ENCODE results near the gene SLC30A2. TPM values are rescaled to one million over a fixed set of nuclear protein-coding genes. Genes with fewer than 3 reads are reported as not detected.

Gene SLC30A2
- total and polyA plus RNA-seq, 2 of the 13 experiments (the other 11 are each of a cell fraction or from before 2014, with no cell fraction given) = not detected

DNA sequence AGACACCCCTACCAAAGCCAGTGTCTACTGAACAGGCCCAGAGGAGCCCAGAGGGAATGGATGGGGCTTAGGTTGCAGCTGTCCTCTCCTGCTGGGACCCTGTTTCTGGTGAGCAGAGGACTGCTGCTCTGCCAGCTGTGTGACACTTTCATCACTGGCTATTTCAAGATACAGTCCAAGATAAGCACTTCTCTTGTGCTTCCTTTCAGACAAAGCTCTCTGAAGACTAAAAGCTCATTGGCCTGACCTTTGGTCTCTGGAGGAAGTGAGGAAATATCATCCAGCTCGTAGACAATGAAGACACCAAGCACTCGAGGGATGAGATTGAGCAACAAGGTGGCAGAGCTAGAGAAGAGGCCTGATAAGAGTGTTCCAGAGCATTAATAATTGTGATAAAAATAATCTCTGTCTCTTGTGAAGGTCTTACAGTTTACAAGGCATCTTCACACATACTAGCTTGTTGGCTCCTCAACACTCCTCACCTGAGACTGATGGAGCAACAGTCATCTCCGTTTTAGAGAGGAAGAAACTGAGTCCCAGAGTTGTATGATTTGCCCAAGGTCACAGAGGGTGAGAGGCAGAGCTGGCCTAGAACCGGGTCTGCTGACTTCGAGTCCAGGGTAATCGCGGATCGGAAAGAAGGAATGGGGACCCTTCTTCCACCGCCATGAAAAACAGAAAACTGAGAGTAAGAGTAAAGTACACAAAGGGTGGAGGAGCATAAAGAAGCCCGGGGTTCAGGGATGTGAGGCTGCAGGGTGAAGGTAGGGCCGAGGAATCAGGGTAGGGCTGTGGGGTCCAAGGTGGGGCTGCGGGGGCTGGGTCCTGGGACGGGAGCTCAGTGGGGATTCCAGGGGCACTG is 48.7 kb downstream of the SLC30A2 start (continued):
- TF ChIP-seq, protein P1, sequence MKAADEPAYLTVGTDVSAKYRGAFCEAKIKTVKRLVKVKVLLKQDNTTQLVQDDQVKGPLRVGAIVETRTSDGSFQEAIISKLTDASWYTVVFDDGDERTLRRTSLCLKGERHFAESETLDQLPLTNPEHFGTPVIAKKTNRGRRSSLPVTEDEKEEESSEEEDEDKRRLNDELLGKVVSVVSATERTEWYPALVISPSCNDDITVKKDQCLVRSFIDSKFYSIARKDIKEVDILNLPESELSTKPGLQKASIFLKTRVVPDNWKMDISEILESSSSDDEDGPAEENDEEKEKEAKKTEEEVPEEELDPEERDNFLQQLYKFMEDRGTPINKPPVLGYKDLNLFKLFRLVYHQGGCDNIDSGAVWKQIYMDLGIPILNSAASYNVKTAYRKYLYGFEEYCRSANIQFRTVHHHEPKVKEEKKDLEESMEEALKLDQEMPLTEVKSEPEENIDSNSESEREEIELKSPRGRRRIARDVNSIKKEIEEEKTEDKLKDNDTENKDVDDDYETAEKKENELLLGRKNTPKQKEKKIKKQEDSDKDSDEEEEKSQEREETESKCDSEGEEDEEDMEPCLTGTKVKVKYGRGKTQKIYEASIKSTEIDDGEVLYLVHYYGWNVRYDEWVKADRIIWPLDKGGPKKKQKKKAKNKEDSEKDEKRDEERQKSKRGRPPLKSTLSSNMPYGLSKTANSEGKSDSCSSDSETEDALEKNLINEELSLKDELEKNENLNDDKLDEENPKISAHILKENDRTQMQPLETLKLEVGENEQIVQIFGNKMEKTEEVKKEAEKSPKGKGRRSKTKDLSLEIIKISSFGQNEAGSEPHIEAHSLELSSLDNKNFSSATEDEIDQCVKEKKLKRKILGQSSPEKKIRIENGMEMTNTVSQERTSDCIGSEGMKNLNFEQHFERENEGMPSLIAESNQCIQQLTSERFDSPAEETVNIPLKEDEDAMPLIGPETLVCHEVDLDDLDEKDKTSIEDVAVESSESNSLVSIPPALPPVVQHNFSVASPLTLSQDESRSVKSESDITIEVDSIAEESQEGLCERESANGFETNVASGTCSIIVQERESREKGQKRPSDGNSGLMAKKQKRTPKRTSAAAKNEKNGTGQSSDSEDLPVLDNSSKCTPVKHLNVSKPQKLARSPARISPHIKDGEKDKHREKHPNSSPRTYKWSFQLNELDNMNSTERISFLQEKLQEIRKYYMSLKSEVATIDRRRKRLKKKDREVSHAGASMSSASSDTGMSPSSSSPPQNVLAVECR (CRISPR knock-in tag; IDR thresholded peaks at IDR 0.05; ENCODE audit: borderline replicate concordance) = no peak
- TF ChIP-seq ZFY (CRISPR knock-in tag; IDR thresholded peaks at IDR 0.05) = peak; percentile 20; the same call in 1 of the 2 replicates
- no peak for TF ChIP-seq NR1H2 (CRISPR knock-in tag; IDR thresholded peaks at IDR 0.05; ENCODE audit: borderline replicate concordance, low read depth)
- TF ChIP-seq, protein P2, sequence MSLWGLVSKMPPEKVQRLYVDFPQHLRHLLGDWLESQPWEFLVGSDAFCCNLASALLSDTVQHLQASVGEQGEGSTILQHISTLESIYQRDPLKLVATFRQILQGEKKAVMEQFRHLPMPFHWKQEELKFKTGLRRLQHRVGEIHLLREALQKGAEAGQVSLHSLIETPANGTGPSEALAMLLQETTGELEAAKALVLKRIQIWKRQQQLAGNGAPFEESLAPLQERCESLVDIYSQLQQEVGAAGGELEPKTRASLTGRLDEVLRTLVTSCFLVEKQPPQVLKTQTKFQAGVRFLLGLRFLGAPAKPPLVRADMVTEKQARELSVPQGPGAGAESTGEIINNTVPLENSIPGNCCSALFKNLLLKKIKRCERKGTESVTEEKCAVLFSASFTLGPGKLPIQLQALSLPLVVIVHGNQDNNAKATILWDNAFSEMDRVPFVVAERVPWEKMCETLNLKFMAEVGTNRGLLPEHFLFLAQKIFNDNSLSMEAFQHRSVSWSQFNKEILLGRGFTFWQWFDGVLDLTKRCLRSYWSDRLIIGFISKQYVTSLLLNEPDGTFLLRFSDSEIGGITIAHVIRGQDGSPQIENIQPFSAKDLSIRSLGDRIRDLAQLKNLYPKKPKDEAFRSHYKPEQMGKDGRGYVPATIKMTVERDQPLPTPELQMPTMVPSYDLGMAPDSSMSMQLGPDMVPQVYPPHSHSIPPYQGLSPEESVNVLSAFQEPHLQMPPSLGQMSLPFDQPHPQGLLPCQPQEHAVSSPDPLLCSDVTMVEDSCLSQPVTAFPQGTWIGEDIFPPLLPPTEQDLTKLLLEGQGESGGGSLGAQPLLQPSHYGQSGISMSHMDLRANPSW (CRISPR knock-in tag; IDR thresholded peaks at IDR 0.05; ENCODE audit: borderline replicate concordance) = no peak
- peak; percentile 56 for TF ChIP-seq FOXA3 (CRISPR knock-in tag; IDR thresholded peaks at IDR 0.05)
- TF ChIP-seq, protein P3, sequence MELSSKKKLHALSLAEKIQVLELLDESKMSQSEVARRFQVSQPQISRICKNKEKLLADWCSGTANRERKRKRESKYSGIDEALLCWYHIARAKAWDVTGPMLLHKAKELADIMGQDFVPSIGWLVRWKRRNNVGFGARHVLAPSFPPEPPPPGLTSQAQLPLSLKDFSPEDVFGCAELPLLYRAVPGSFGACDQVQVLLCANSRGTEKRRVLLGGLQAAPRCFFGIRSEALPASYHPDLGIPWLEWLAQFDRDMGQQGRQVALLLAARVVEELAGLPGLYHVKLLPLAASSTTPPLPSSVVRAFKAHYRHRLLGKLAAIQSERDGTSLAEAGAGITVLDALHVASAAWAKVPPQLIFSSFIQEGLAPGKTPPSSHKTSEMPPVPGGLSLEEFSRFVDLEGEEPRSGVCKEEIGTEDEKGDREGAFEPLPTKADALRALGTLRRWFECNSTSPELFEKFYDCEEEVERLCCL (CRISPR knock-in tag; IDR thresholded peaks at IDR 0.05; ENCODE audit: borderline replicate concordance) = 0 out of 2 replicates have a peak, but pooled peaks have one; percentile 1
- TF ChIP-seq SRSF1 (optimal IDR thresholded peaks at IDR 0.05; ENCODE audit: low read depth, low read length) = no peak
- TF ChIP-seq, protein P4, sequence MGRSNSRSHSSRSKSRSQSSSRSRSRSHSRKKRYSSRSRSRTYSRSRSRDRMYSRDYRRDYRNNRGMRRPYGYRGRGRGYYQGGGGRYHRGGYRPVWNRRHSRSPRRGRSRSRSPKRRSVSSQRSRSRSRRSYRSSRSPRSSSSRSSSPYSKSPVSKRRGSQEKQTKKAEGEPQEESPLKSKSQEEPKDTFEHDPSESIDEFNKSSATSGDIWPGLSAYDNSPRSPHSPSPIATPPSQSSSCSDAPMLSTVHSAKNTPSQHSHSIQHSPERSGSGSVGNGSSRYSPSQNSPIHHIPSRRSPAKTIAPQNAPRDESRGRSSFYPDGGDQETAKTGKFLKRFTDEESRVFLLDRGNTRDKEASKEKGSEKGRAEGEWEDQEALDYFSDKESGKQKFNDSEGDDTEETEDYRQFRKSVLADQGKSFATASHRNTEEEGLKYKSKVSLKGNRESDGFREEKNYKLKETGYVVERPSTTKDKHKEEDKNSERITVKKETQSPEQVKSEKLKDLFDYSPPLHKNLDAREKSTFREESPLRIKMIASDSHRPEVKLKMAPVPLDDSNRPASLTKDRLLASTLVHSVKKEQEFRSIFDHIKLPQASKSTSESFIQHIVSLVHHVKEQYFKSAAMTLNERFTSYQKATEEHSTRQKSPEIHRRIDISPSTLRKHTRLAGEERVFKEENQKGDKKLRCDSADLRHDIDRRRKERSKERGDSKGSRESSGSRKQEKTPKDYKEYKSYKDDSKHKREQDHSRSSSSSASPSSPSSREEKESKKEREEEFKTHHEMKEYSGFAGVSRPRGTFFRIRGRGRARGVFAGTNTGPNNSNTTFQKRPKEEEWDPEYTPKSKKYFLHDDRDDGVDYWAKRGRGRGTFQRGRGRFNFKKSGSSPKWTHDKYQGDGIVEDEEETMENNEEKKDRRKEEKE (IDR thresholded peaks at IDR 0.05) = no peak
- TF ChIP-seq, protein P5, sequence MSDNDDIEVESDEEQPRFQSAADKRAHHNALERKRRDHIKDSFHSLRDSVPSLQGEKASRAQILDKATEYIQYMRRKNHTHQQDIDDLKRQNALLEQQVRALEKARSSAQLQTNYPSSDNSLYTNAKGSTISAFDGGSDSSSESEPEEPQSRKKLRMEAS (IDR thresholded peaks at IDR 0.05) = peak; percentile 20; the same call in 1 of the 2 replicates
- TF ChIP-seq ARNT2 (CRISPR knock-in tag; IDR thresholded peaks at IDR 0.05; ENCODE audit: low read depth) = no peak
- peak; percentile 55; the same call in 1 of the 2 replicates for TF ChIP-seq ZSCAN30 (CRISPR knock-in tag; IDR thresholded peaks at IDR 0.05)
- no peak for TF ChIP-seq PHB2 (IDR thresholded peaks at IDR 0.05; ENCODE audit: partially characterized antibody)
- TF ChIP-seq, protein P6, sequence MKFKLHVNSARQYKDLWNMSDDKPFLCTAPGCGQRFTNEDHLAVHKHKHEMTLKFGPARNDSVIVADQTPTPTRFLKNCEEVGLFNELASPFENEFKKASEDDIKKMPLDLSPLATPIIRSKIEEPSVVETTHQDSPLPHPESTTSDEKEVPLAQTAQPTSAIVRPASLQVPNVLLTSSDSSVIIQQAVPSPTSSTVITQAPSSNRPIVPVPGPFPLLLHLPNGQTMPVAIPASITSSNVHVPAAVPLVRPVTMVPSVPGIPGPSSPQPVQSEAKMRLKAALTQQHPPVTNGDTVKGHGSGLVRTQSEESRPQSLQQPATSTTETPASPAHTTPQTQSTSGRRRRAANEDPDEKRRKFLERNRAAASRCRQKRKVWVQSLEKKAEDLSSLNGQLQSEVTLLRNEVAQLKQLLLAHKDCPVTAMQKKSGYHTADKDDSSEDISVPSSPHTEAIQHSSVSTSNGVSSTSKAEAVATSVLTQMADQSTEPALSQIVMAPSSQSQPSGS (CRISPR knock-in tag; IDR thresholded peaks at IDR 0.05) = no peak
